Measurements from ENCODE around the gene OR56A1.

Gene OR56A1

GRCh38 chr11:6057452-6057851 is 26.9 kb upstream of the OR56A1 start:
- DNase-seq (ENCODE audit: low read depth) = no peak
- H3K4me3 ChIP-seq (ENCODE audit: control insufficient read depth, low read depth, low read length) = no peak overlapping the region
- TF ChIP-seq CTCF (IDR thresholded peaks at IDR 0.05; ENCODE audit: control insufficient read depth, insufficient read depth, low read depth, low read length, missing control alignments) = no peak

- TF ChIP-seq CTCF (IDR thresholded peaks at IDR 0.05; ENCODE audit: control insufficient read depth, insufficient read depth, low read depth, low read length, missing control alignments) = no peak
- H3K4me3 ChIP-seq (ENCODE audit: control insufficient read depth, low read depth, low read length) = no peak overlapping the region
- no peak for DNase-seq (ENCODE audit: low read depth)
Observed at GRCh38 chr11:6055569-6055968, 25.0 kb upstream of the OR56A1 start.

GRCh38 chr11:6052374-6052773 is 21.8 kb upstream of the OR56A1 start:
- no peak overlapping the region for H3K4me3 ChIP-seq (ENCODE audit: control insufficient read depth, low read depth, low read length)
- DNase-seq (ENCODE audit: low read depth) = no peak
- TF ChIP-seq CTCF (IDR thresholded peaks at IDR 0.05; ENCODE audit: control insufficient read depth, insufficient read depth, low read depth, low read length, missing control alignments) = no peak

- H3K4me3 ChIP-seq (ENCODE audit: control insufficient read depth, low read depth, low read length) = no peak overlapping the region
- no peak for TF ChIP-seq CTCF (IDR thresholded peaks at IDR 0.05; ENCODE audit: control insufficient read depth, insufficient read depth, low read depth, low read length, missing control alignments)
- DNase-seq (ENCODE audit: low read depth) = no peak
Observed at GRCh38 chr11:6040874-6041273, 10.3 kb upstream of the OR56A1 start.

GRCh38 chr11:6027501-6027900 is 3.1 kb downstream of the OR56A1 start:
- no peak for TF ChIP-seq CTCF (IDR thresholded peaks at IDR 0.05; ENCODE audit: control insufficient read depth, insufficient read depth, low read depth, low read length, missing control alignments)
- DNase-seq (ENCODE audit: low read depth) = no peak
- no peak overlapping the region for H3K4me3 ChIP-seq (ENCODE audit: control insufficient read depth, low read depth, low read length)

GRCh38 chr11:6025056-6025455 is 5.5 kb downstream of the OR56A1 start:
- DNase-seq (ENCODE audit: low read depth) = no peak
- no peak for TF ChIP-seq CTCF (IDR thresholded peaks at IDR 0.05; ENCODE audit: control insufficient read depth, insufficient read depth, low read depth, low read length, missing control alignments)
- H3K4me3 ChIP-seq (ENCODE audit: control insufficient read depth, low read depth, low read length) = no peak overlapping the region

- H3K4me3 ChIP-seq (ENCODE audit: control insufficient read depth, low read depth, low read length) = no peak overlapping the region
- peak; percentile 23 for DNase-seq (ENCODE audit: low read depth)
- TF ChIP-seq CTCF (IDR thresholded peaks at IDR 0.05; ENCODE audit: control insufficient read depth, insufficient read depth, low read depth, low read length, missing control alignments) = peak; percentile 47
Observed at GRCh38 chr11:6022956-6023355, 7.6 kb downstream of the OR56A1 start.

Data from AG09309 (cell line).